ENCODE measurements around the gene C13orf46. TPM values are rescaled to one million over a fixed set of nuclear protein-coding genes. Genes with fewer than 3 reads are reported as not detected.

The C13orf46 gene
- total RNA-seq, 4 donors from 2014 or later = not detected

DNA sequence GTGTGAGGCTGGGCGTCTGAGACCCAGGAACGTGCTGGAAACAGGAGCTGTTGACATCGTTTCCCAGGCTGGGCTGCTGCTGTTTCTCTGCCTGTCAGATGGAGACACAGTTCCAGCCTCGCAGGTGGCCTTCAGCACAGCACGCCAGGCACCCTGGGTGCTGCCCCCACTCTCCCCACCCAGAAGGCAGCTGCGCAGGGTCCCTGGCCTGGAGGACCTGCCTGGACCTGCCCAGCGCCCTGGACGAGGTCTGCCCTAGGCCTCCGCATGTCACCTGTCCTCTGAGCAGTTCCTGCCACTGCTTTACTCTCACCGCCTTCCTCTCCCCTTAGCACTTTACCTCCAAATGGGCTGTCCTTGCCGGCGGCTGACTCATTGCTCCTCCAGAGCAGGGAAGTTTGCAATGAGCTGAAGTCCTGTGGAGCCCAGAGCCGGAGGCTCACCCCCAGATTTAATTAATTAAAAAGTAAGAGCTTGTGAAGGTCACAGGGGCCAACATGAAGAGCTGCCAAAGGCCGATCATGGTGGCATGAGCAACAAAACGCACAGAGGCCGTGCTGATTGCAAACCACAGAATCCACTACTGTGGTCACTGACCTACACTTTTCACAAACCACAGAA, 32.2 kb downstream of the C13orf46 start:
- H3K4me3 ChIP-seq = no peak overlapping the region
- H3K36me3 ChIP-seq = no peaks in the 10 kb centered on the region
- peaks cover 0 to 15% (median under 1%) of the 10 kb centered on the region in 3 donors for H3K4me1 ChIP-seq
- H3K9me3 ChIP-seq = no peaks in the 10 kb centered on the region
- no peak for TF ChIP-seq CTCF (IDR thresholded peaks at IDR 0.05)
- TF ChIP-seq POLR2A (IDR thresholded peaks at IDR 0.05) = no peak
- intact Hi-C loops (cut with DNase I) = no loop called here
- no peak for DNase-seq
- H3K27me3 ChIP-seq = peaks cover 0 to 18% (median 0%) of the 10 kb centered on the region in 4 donors
- H3K27ac ChIP-seq = no peak overlapping the region
- 68 to 74% methylated on average over 6 to 10 of the region's 16 CpGs for WGBS, 2 donors

DNA sequence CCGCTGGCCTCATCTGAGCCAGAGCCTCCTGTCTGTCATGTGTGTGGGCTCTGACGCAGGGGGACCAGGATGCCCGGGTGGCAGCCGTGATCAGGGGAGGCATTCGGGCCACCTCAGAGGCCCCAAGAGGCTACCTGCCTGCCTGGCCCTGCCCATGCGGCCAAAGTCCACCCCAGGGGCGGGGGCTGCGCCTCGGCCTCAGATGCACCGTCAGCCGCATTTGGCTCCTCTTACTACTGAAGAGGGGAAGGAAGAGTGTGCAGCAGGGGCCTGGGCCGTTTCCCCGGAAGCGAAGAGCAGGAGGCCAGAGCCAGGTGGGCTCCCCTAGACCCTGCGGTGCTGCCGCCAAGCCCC, 34.0 kb downstream of the C13orf46 start:
- H3K27me3 ChIP-seq = peaks cover 0 to 22% (median 0%) of the 10 kb centered on the region in 4 donors
- no peak overlapping the region for H3K27ac ChIP-seq
- WGBS, 2 donors = 45% methylated on average over 4 of the region's 16 CpGs; no CpG with 5 or more reads in 1 of the 2 donors
- H3K36me3 ChIP-seq = no peaks in the 10 kb centered on the region
- TF ChIP-seq POLR2A (IDR thresholded peaks at IDR 0.05) (no peak), CTCF (IDR thresholded peaks at IDR 0.05) (no peak)
- peaks cover 0 to 32% (median 5%) of the 10 kb centered on the region in 3 donors for H3K4me1 ChIP-seq
- no peak overlapping the region for H3K4me3 ChIP-seq
- intact Hi-C loops (cut with DNase I) = no loop called here
- H3K9me3 ChIP-seq = no peaks in the 10 kb centered on the region
- no peak for DNase-seq

- WGBS, 2 donors = 60 to 69% methylated on average over 17 to 21 of the region's 28 CpGs
- H3K4me1 ChIP-seq = peaks cover 0 to 35% (median 5%) of the 10 kb centered on the region in 3 donors
- H3K36me3 ChIP-seq = no peaks in the 10 kb centered on the region
- no peaks in the 10 kb centered on the region for H3K9me3 ChIP-seq
- no peak overlapping the region for H3K27ac ChIP-seq
- TF ChIP-seq CTCF (IDR thresholded peaks at IDR 0.05) (no peak), POLR2A (IDR thresholded peaks at IDR 0.05) (no peak)
- H3K27me3 ChIP-seq = peaks cover 0 to 22% (median 0%) of the 10 kb centered on the region in 4 donors
- H3K4me3 ChIP-seq = no peak overlapping the region
- intact Hi-C loops (cut with DNase I) = no loop called here
- DNase-seq = no peak
Measured at GRCh38 chr13:113939129-113939943, 34.5 kb downstream of the C13orf46 start.

- no peaks in the 10 kb centered on the region for H3K9me3 ChIP-seq
- intact Hi-C loops (cut with DNase I) = no loop called here
- WGBS, 2 donors = 42 to 50% methylated on average over 6 to 7 of the region's 11 CpGs
- no peak for DNase-seq
- no peak overlapping the region for H3K27ac ChIP-seq
- no peak overlapping the region for H3K4me3 ChIP-seq
- H3K36me3 ChIP-seq = no peaks in the 10 kb centered on the region
- TF ChIP-seq CTCF (IDR thresholded peaks at IDR 0.05) (no peak), POLR2A (IDR thresholded peaks at IDR 0.05) (no peak)
- peaks cover 0 to 35% (median 5%) of the 10 kb centered on the region in 3 donors for H3K4me1 ChIP-seq
- peaks cover 0 to 22% (median 0%) of the 10 kb centered on the region in 4 donors for H3K27me3 ChIP-seq
Measured at GRCh38 chr13:113938716-113939115, 35.2 kb downstream of the C13orf46 start.

DNA sequence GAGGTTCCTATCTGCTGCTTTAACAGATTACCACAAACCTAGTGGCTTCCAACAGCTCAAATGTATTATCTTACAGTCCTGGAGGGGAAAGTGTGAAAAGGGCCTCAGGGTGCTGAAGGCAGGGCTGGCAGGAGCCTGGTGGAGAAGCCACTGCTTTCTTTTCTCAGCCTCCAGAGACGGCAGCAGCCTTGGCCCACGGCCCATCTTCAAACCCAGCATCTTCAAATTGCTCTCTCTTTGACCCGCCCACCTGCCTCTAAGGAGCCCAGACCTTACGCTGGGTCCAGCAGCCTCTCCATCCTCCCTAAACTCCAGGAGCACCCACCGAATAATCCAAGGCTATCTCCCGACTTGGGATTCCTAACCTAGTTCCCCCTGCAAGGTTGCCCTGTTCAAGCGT, 35.6 kb downstream of the C13orf46 start:
- no peak for DNase-seq
- H3K9me3 ChIP-seq = no peaks in the 10 kb centered on the region
- H3K4me1 ChIP-seq = peaks cover 0 to 35% (median 5%) of the 10 kb centered on the region in 3 donors
- H3K27ac ChIP-seq = peak overlapping the region in 1 of 4 donors; percentile 17
- no peak overlapping the region for H3K4me3 ChIP-seq
- WGBS, 2 donors = 46 to 67% methylated on average over 6 to 7 of the region's 7 CpGs
- no peaks in the 10 kb centered on the region for H3K36me3 ChIP-seq
- H3K27me3 ChIP-seq = peaks cover 0 to 22% (median 0%) of the 10 kb centered on the region in 4 donors
- intact Hi-C loops (cut with DNase I) = no loop called here
- TF ChIP-seq CTCF (IDR thresholded peaks at IDR 0.05) (no peak), POLR2A (IDR thresholded peaks at IDR 0.05) (no peak)

Measured in esophagus squamous epithelium (tissue), 5 donors.